Heart left ventricle (tissue), 13 donors: ENCODE data around the gene DSCAML1.

Experiments
- POLR2A ChIP-seq, 2 donors: fragments of 450-650 bp; IDR thresholded peaks; one replicate each; pipeline ENCODE4 v1.6.1; 2017; ENCODE audit warnings: antibody characterized with exemption in 2 of 2, mild to moderate bottlenecking in 2 of 2, moderate library complexity in 2 of 2
- TF ChIP-seq, protein P1 (sequence below), 12 donors: fragments of 200-600 bp; sonication (generic) in 4 of 12; IDR thresholded peaks; one replicate each; pipeline versions ENCODE4 v1.5.0 to v1.8.0; 2018 to 2022; ENCODE audit warnings: antibody characterized with exemption in 12 of 12, mild to moderate bottlenecking in 5 of 12
- donor health status: ischemic (EF 13 %, LVEDD 7.1; RV severe dilation, severe dysfunction).
- donor health status: DM: no; HTN: yes; CAD: no.
- donor health status: DM: no; HTN: no; CAD: no.
- donor health status: ischemic (EF 25% LVEDD 6.9; RV normal size, moderate dysfunction).
- donor health status: ischemic (EF 25% LVEDD 5.7; RV mildly dilated, moderate dysfunction).
- donor health status: ischemic (EF 35%, LVEDD 5.7; RV mildly dilated, moderate dysfunction).
- donor health status: nonischemic (EF 11% LVEDD 7.7; RV severe dilation, severe dysfunction).
- donor health status: DM: yes; HTN: yes; CAD: no.
- donor health status: PGD.
- donor health status: ischemic (EF 29% LVEDD 5.4; RV normal size, mild dysfunction).
- donor health status: nonischemic (EF 23%, LVEDD 6.1; RV moderate dilation, normal function).

- TF ChIP-seq, protein P1, sequence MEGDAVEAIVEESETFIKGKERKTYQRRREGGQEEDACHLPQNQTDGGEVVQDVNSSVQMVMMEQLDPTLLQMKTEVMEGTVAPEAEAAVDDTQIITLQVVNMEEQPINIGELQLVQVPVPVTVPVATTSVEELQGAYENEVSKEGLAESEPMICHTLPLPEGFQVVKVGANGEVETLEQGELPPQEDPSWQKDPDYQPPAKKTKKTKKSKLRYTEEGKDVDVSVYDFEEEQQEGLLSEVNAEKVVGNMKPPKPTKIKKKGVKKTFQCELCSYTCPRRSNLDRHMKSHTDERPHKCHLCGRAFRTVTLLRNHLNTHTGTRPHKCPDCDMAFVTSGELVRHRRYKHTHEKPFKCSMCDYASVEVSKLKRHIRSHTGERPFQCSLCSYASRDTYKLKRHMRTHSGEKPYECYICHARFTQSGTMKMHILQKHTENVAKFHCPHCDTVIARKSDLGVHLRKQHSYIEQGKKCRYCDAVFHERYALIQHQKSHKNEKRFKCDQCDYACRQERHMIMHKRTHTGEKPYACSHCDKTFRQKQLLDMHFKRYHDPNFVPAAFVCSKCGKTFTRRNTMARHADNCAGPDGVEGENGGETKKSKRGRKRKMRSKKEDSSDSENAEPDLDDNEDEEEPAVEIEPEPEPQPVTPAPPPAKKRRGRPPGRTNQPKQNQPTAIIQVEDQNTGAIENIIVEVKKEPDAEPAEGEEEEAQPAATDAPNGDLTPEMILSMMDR (IDR thresholded peaks at IDR 0.05) = no peak
- TF ChIP-seq POLR2A (IDR thresholded peaks at IDR 0.05) = no peak
Measured at GRCh38 chr11:117646411-117646810, 150.6 kb downstream of the DSCAML1 start.
